ENCODE results near the gene ADARB1. TPM values are rescaled to one million over a fixed set of nuclear protein-coding genes. Genes with fewer than 3 reads are reported as not detected.
"Not testable (repeated sequence)": the region's sequence is repeated elsewhere in the genome, so short reads cannot be mapped to it uniquely, and the experiment has no call there.

The ADARB1 gene
- total RNA-seq, 1 experiment from 2014 or later, result 14.6 TPM

DNA sequence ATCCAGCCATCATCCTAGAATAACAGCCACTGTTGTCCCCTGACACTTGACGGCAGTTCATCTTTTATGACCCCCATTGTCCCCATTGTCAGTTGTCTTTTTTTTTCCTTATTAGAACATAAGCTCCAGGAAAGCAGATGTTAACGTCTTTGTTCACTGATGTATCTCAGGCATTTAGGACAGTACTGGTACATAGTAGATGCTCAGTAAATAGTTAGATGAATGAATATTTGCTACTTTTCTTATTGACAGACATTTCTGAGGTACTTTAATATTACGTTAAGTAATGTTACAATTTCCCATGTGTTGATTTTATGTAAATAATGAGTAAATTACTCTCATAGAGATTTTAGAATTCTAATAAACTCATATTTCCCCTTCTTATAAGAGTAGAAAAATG lies 69.5 kb downstream of the ADARB1 start (continued):
- TF ChIP-seq, protein P1, sequence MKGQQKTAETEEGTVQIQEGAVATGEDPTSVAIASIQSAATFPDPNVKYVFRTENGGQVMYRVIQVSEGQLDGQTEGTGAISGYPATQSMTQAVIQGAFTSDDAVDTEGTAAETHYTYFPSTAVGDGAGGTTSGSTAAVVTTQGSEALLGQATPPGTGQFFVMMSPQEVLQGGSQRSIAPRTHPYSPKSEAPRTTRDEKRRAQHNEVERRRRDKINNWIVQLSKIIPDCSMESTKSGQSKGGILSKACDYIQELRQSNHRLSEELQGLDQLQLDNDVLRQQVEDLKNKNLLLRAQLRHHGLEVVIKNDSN (CRISPR knock-in tag; IDR thresholded peaks at IDR 0.05), result no peak
- TF ChIP-seq NFYB (CRISPR knock-in tag; conservative IDR thresholded peaks at IDR 0.05; ENCODE audit: low read depth), result no peak
- TF ChIP-seq, protein P2, sequence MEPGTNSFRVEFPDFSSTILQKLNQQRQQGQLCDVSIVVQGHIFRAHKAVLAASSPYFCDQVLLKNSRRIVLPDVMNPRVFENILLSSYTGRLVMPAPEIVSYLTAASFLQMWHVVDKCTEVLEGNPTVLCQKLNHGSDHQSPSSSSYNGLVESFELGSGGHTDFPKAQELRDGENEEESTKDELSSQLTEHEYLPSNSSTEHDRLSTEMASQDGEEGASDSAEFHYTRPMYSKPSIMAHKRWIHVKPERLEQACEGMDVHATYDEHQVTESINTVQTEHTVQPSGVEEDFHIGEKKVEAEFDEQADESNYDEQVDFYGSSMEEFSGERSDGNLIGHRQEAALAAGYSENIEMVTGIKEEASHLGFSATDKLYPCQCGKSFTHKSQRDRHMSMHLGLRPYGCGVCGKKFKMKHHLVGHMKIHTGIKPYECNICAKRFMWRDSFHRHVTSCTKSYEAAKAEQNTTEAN (CRISPR knock-in tag; IDR thresholded peaks at IDR 0.05), result no peak

GRCh38 chr21:45145146-45145545 lies 70.8 kb downstream of the ADARB1 start:
- Mint-ChIP-seq H3K36me3 (no peaks in the 10 kb centered on the region), H3K27me3 (ENCODE audit: low read depth) (no peaks in the 10 kb centered on the region), H3K4me3 (no peak overlapping the region), H3K4me1 (no peaks in the 10 kb centered on the region), H3K9me3 (no peaks in the 10 kb centered on the region), H3K27ac (no peak overlapping the region)
- POLR2A ChIA-PET, result no interaction called here
- CTCF ChIA-PET, result interaction anchor here (1.4 to 4.1 kb wide), 2 partner anchors 7 to 195 kb away, joined by 4 to 40 read pairs; no protein-coding TSS in a partner anchor
- DNase-seq (ENCODE audit: low spot score) (no peak), ATAC-seq (no peak)
- TF ChIP-seq, protein P3, sequence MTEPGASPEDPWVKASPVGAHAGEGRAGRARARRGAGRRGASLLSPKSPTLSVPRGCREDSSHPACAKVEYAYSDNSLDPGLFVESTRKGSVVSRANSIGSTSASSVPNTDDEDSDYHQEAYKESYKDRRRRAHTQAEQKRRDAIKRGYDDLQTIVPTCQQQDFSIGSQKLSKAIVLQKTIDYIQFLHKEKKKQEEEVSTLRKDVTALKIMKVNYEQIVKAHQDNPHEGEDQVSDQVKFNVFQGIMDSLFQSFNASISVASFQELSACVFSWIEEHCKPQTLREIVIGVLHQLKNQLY (CRISPR knock-in tag; IDR thresholded peaks at IDR 0.05), result no peak
- no peak for TF ChIP-seq NR1H2 (CRISPR knock-in tag; IDR thresholded peaks at IDR 0.05)
- no peak for TF ChIP-seq HMGA2 (CRISPR knock-in tag; IDR thresholded peaks at IDR 0.05)
- no peak for TF ChIP-seq MXD4 (CRISPR knock-in tag; IDR thresholded peaks at IDR 0.05; ENCODE audit: borderline replicate concordance)
- no peak for TF ChIP-seq TCF7 (CRISPR knock-in tag; IDR thresholded peaks at IDR 0.05; ENCODE audit: low read depth)
- TF ChIP-seq CREM (CRISPR knock-in tag; IDR thresholded peaks at IDR 0.05), result no peak
- TF ChIP-seq ERG (CRISPR knock-in tag; IDR thresholded peaks at IDR 0.05), result no peak
- no peak for TF ChIP-seq CREB1 (CRISPR knock-in tag; IDR thresholded peaks at IDR 0.05)
- TF ChIP-seq NFATC4 (CRISPR knock-in tag; IDR thresholded peaks at IDR 0.05), result no peak
- no peak for TF ChIP-seq GABPB1 (CRISPR knock-in tag; IDR thresholded peaks at IDR 0.05)
- TF ChIP-seq SP1 (CRISPR knock-in tag; conservative IDR thresholded peaks at IDR 0.05), result no peak

DNA sequence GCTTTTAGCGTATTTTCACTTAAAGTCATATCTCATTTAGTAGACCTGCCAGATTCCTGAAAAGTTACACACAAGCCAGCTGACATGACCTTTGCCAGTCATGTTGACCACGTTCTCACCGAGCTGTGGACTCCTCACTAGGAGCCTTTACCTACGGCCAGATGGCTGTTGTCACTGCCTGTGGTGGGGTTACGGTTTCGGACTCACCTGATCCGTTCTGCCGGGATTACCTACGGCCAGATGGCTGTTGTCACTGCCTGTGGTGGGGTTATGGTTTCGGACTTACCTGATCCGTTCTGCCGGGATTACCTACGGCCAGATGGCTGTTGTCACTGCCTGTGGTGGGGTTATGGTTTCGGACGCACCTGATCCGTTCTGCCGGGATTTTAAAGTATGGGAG lies 71.5 kb downstream of the ADARB1 start:
- ATAC-seq; H3K9me3 Mint-ChIP-seq; H3K27ac Mint-ChIP-seq; H3K27me3 Mint-ChIP-seq (ENCODE audit: low read depth); POLR2A ChIA-PET; H3K4me3 Mint-ChIP-seq; DNase-seq (ENCODE audit: low spot score); H3K36me3 Mint-ChIP-seq; H3K4me1 Mint-ChIP-seq: not testable (repeated sequence)
- CTCF ChIA-PET, result interaction anchor here (1.0 to 4.1 kb wide), 3 partner anchors 8 to 196 kb away, joined by 3 to 40 read pairs (median 4); no protein-coding TSS in a partner anchor

DNA sequence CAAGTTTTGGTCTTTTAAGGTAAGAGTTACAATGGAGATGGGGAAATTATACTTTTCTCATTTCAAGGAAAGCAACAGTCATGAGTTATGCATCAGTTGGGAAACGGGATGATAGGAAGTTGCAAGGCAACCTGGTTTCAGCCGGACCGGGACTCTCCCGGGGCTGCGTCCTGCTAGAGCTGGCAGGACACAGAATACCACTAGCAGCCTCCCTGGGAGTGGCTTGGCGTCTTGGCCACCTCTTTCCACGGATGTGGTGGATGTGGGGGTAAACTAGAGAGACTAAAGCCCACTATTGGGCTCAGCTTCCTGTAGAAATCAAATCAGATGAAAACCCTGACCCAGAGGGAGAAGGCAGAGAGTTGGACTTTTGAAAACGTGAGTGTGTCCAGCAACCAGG lies 71.9 kb downstream of the ADARB1 start:
- no peak overlapping the region for H3K27ac Mint-ChIP-seq
- no peak for TF ChIP-seq ZBTB21 (CRISPR knock-in tag; IDR thresholded peaks at IDR 0.05; ENCODE audit: borderline replicate concordance)
- no peak for TF ChIP-seq ELF4 (CRISPR knock-in tag; IDR thresholded peaks at IDR 0.05; ENCODE audit: low read depth)
- no peak for TF ChIP-seq IRF2 (CRISPR knock-in tag; IDR thresholded peaks at IDR 0.05; ENCODE audit: borderline replicate concordance, low read depth)
- TF ChIP-seq CBFB (CRISPR knock-in tag; IDR thresholded peaks at IDR 0.05; ENCODE audit: low read depth), result no peak
- TF ChIP-seq EMX1 (CRISPR knock-in tag; IDR thresholded peaks at IDR 0.05), result no peak
- TF ChIP-seq USF2 (CRISPR knock-in tag; IDR thresholded peaks at IDR 0.05), result no peak
- TF ChIP-seq, protein P1 (CRISPR knock-in tag; IDR thresholded peaks at IDR 0.05), result no peak
- TF ChIP-seq ZNF263 (CRISPR knock-in tag; IDR thresholded peaks at IDR 0.05; ENCODE audit: low read depth), result no peak
- DNase-seq (ENCODE audit: low spot score) (no peak), ATAC-seq (no peak)
- no peaks in the 10 kb centered on the region for H3K36me3 Mint-ChIP-seq
- no peaks in the 10 kb centered on the region for H3K9me3 Mint-ChIP-seq
- CTCF ChIA-PET, result interaction anchor here (1.0 to 4.1 kb wide), 3 partner anchors 9 to 196 kb away, joined by 3 to 40 read pairs (median 4); no protein-coding TSS in a partner anchor
- no peaks in the 10 kb centered on the region for H3K4me1 Mint-ChIP-seq
- no peak overlapping the region for H3K4me3 Mint-ChIP-seq
- H3K27me3 Mint-ChIP-seq (ENCODE audit: low read depth), result no peaks in the 10 kb centered on the region
- POLR2A ChIA-PET, result no interaction called here

Data from WTC11 (cell line).